Smooth muscle cell (in vitro differentiated cells): ENCODE measurements around the gene RGCC. TPM values are rescaled to one million over a fixed set of nuclear protein-coding genes. Genes with fewer than 3 reads are reported as not detected.

Source experiments
- DNase-seq: peaks from one replicate; lab custom pipeline; 2025; ENCODE audit not compliant: unreplicated experiment; lab: John Stamatoyannopoulos, UW
- H2AFZ ChIP-seq: fragments of 200-600 bp; sonication (generic); 2 replicates; pipeline ENCODE4 v1.6.0; 2016; ENCODE audit warnings: antibody characterized with exemption, low read depth, mild to moderate bottlenecking
- H3F3A ChIP-seq: fragments of 200-600 bp; sonication (generic); 2 replicates; pipeline ENCODE4 v1.6.0; 2017; ENCODE audit warnings: antibody characterized with exemption, low read depth
- H3K27ac ChIP-seq: fragments of 200-600 bp; sonication (generic); 2 replicates; pipeline ENCODE4 v1.5.1; 2016; ENCODE audit warnings: low read depth, mild to moderate bottlenecking
- H3K27me3 ChIP-seq: fragments of 200-600 bp; sonication (generic); 2 replicates; pipeline ENCODE4 v1.6.1; 2016; ENCODE audit warnings: low read depth, mild to moderate bottlenecking
- H3K36me3 ChIP-seq: fragments of 200-600 bp; sonication (generic); 2 replicates; pipeline ENCODE4 v1.5.1; 2016; ENCODE audit warnings: low read depth
- H3K4me1 ChIP-seq: fragments of 200-600 bp; sonication (generic); 2 replicates; pipeline ENCODE4 v1.5.1; 2016; ENCODE audit warnings: low read depth
- H3K4me2 ChIP-seq: fragments of 200-600 bp; sonication (generic); 2 replicates; pipeline ENCODE4 v1.6.0; 2016; ENCODE audit warnings: mild to moderate bottlenecking
- H3K4me3 ChIP-seq: fragments of 200-600 bp; sonication (generic); 2 replicates; pipeline ENCODE4 v1.5.1; 2016; ENCODE audit warnings: mild to moderate bottlenecking
- H3K79me2 ChIP-seq: fragments of 200-600 bp; sonication (generic); 2 replicates; pipeline ENCODE4 v1.6.0; 2016; ENCODE audit warnings: low read depth, mild to moderate bottlenecking
- H3K9ac ChIP-seq: fragments of 200-600 bp; sonication (generic); 2 replicates; pipeline ENCODE4 v1.6.0; 2016; ENCODE audit warnings: low read depth
- H3K9me3 ChIP-seq: fragments of 200-600 bp; sonication (generic); replicated peaks from 2 replicates; pipeline ENCODE4 v1.5.1; 2016; ENCODE audit warnings: low read depth
- H4K20me1 ChIP-seq: fragments of 200-600 bp; sonication (generic); 2 replicates; pipeline ENCODE4 v1.6.0; 2016; ENCODE audit warnings: low read depth
- CTCF ChIP-seq: fragments of 200-600 bp; sonication (generic); IDR thresholded peaks from 2 replicates; pipeline ENCODE4 v1.5.1; 2017; ENCODE audit warnings: borderline replicate concordance, mild to moderate bottlenecking, antibody characterized with exemption; ENCODE audit not compliant: insufficient read depth, poor library complexity, severe bottlenecking
- WGBS: methylation state at CpG from one replicate; pipeline ENCODE4 v1.1.7; 2016; ENCODE audit warnings: low lambda C conversion rate; 5-methylcytosine and 5-hydroxymethylcytosine counted together
- polyA plus RNA-seq: library from polyadenylated mRNA; unstranded; fragments of >200 nt; fragmentation: Nextera tagmentation; extraction: Ambion mirVana; gene quantifications from 2 replicates; pipeline ENCODE4 v1.2.1, GENCODE V29; 2016
- total RNA-seq: library from RNA; depleted of rRNA; stranded (reverse); fragments of >200 nt; gene quantifications from 2 replicates; pipeline ENCODE4 v1.2.3, GENCODE V29; 2014

The RGCC gene
- total and polyA plus RNA-seq, 2 experiments from 2014 or later, result 4.5 to 11.7 TPM

GRCh38 chr13:41516166-41516565, 58.8 kb downstream of the RGCC start:
- H3K79me2 ChIP-seq, result no peaks in the 10 kb centered on the region
- no peak overlapping the region for H3K4me2 ChIP-seq
- H3K4me3 ChIP-seq, result no peak overlapping the region
- no peak for DNase-seq
- H3K9me3 ChIP-seq, result no peaks in the 10 kb centered on the region
- H2AFZ ChIP-seq, result no peak overlapping the region
- no peaks in the 10 kb centered on the region for H3K4me1 ChIP-seq
- no peaks in the 10 kb centered on the region for H4K20me1 ChIP-seq
- H3F3A ChIP-seq, result no peaks in the 10 kb centered on the region
- no peak overlapping the region for H3K9ac ChIP-seq
- H3K36me3 ChIP-seq, result no peaks in the 10 kb centered on the region
- no peak overlapping the region for H3K27ac ChIP-seq
- TF ChIP-seq CTCF, result no peak
- no peaks in the 10 kb centered on the region for H3K27me3 ChIP-seq
- 93% methylated on average over 3 of the region's 3 CpGs for WGBS

GRCh38 chr13:41516760-41517159, 59.4 kb downstream of the RGCC start:
- H3K9ac ChIP-seq, result no peak overlapping the region
- no peaks in the 10 kb centered on the region for H3F3A ChIP-seq
- H3K9me3 ChIP-seq, result no peaks in the 10 kb centered on the region
- H3K4me1 ChIP-seq, result no peaks in the 10 kb centered on the region
- DNase-seq, result no peak
- H4K20me1 ChIP-seq, result no peaks in the 10 kb centered on the region
- no peaks in the 10 kb centered on the region for H3K79me2 ChIP-seq
- H3K27me3 ChIP-seq, result no peaks in the 10 kb centered on the region
- WGBS, result 93% methylated on average over 4 of the region's 4 CpGs
- TF ChIP-seq CTCF, result no peak
- no peak overlapping the region for H2AFZ ChIP-seq
- H3K4me3 ChIP-seq, result no peak overlapping the region
- no peak overlapping the region for H3K4me2 ChIP-seq
- no peaks in the 10 kb centered on the region for H3K36me3 ChIP-seq
- H3K27ac ChIP-seq, result no peak overlapping the region

DNA sequence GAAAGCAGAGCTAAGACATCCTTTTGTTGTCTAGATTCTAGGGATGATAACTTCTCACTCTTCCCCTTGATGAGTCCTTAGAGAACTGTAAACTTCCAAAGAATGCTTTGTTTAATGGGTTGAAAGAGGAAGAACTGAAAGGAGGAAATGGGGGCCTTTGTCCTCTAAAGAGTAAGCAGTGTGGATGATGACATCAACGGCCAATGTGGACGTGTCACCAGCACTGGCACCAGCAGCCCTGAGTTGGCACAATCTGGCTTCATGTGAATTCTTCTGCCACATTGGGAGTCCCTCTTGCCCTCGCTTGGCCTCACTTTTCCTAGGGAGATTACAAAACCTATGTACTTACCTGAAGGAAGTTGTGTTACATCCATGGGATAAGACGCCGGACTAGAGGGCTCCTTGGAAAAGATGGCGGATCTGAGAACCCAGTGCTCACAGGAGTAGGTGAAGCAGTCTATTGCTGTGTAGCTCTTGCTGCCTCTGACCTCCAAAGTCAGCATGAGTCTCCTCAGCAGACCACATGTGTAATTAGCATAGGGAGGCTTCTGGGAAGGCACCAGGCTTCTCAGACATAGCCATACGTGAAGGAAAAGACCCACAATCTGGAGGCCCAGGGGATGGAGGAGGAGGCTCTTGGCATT, 62.8 kb downstream of the RGCC start:
- Histone ChIP-seq H3K36me3 (no peaks in the 10 kb centered on the region), H3K9ac (no peak overlapping the region), H4K20me1 (no peaks in the 10 kb centered on the region), H3K27ac (no peak overlapping the region), H3K79me2 (no peaks in the 10 kb centered on the region), H3F3A (no peaks in the 10 kb centered on the region), H2AFZ (no peak overlapping the region), H3K27me3 (no peaks in the 10 kb centered on the region), H3K4me3 (no peak overlapping the region), H3K9me3 (no peaks in the 10 kb centered on the region), H3K4me2 (no peak overlapping the region), H3K4me1 (no peaks in the 10 kb centered on the region)
- WGBS, result 90% methylated on average over 7 of the region's 7 CpGs
- no peak for DNase-seq
- TF ChIP-seq CTCF, result no peak

Other genes with a start within 250 kb of the RGCC start
- 4.7 and 9.8 TPM in 2 replicates for gene MTRF1, start 194.0 kb upstream of the RGCC start, total RNA-seq
- gene MTRF1, start 194.0 kb upstream of the RGCC start, polyA plus RNA-seq, result 6.5 and 7.2 TPM in 2 replicates
- gene NAA16, start 146.3 kb upstream of the RGCC start, total RNA-seq, result 21.8 TPM in 2 replicates
- 4.6 and 6.9 TPM in 2 replicates for gene NAA16, start 146.3 kb upstream of the RGCC start, polyA plus RNA-seq